Measurements from ENCODE around the gene AMOTL2.

GRCh38 chr3:134361162-134361835 lies 12.9 kb downstream of the AMOTL2 start:
- TF ChIP-seq REST (IDR thresholded peaks at IDR 0.05; ENCODE audit: insufficient replicate concordance, low read depth) = no peak
- TF ChIP-seq POLR2AphosphoS5 (IDR thresholded peaks at IDR 0.05; ENCODE audit: low read depth) = no peak
- TF ChIP-seq CTCF (IDR thresholded peaks at IDR 0.05; ENCODE audit: insufficient read depth, low read length) = no peak
- TF ChIP-seq GABPA (IDR thresholded peaks at IDR 0.05; ENCODE audit: low read depth) = no peak

Measured in HL-60 (cell line).